Fibroblast of pulmonary artery (primary cell): ENCODE measurements around the gene CASTOR1.

Experiments used
- DNase-seq: peaks from one replicate; pipeline ENCODE4 v3.0.0-alpha.2; 2010; ENCODE audit warnings: low read depth
- H3K4me3 ChIP-seq: replicated peaks from 2 replicates; pipeline ENCODE4 v1.5.1; 2011; ENCODE audit warnings: low read depth, mild to moderate bottlenecking, control low read depth, low read length, moderate library complexity
- TF ChIP-seq, protein P1 (sequence below): IDR thresholded peaks from 2 replicates; pipeline ENCODE4 v1.5.1; 2011; ENCODE audit warnings: mild to moderate bottlenecking, control low read depth, low read length, inconsistent platforms; ENCODE audit errors: missing control alignments

The CASTOR1 gene

DNA sequence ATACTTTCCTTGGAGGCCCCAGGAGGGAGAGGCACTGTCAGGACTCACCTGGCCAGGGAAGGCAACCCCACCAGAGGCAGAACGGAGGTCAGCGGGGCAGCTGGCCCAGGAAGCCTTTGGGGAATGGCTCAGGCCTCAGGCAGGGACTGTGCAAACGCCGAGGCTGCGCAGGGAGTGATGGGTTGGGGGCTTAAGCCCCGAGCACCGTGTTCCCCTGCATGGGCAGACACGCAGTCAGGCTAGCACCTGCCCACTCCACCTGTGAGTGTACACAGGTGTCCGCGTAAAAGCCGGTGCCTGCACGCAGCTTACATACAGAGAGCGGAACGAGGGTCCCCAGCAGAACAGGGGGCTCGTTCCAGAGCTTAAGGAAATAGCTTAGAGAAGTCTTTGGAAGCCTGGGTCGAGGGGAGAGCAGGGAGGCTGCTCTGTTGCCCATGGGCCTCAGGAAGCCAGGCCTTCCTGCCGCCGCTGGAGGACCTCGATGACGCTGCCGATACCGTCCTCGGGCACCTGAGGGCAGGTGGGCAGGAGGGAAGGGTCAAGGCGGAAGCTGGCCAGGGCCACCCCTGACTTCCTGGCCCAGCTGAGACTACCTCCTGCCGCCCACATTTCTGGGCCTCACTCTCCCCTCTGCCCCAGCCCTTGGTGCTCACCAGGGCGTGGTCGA, 4.0 kb downstream of the CASTOR1 start:
- DNase-seq = no peak
- TF ChIP-seq, protein P1, sequence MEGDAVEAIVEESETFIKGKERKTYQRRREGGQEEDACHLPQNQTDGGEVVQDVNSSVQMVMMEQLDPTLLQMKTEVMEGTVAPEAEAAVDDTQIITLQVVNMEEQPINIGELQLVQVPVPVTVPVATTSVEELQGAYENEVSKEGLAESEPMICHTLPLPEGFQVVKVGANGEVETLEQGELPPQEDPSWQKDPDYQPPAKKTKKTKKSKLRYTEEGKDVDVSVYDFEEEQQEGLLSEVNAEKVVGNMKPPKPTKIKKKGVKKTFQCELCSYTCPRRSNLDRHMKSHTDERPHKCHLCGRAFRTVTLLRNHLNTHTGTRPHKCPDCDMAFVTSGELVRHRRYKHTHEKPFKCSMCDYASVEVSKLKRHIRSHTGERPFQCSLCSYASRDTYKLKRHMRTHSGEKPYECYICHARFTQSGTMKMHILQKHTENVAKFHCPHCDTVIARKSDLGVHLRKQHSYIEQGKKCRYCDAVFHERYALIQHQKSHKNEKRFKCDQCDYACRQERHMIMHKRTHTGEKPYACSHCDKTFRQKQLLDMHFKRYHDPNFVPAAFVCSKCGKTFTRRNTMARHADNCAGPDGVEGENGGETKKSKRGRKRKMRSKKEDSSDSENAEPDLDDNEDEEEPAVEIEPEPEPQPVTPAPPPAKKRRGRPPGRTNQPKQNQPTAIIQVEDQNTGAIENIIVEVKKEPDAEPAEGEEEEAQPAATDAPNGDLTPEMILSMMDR = no peak

GRCh38 chr22:30284666-30285065, 4.6 kb downstream of the CASTOR1 start:
- TF ChIP-seq, protein P1 = no peak
- no peak for DNase-seq
- no peak overlapping the region for H3K4me3 ChIP-seq

More for the DNA sequence above, 4.0 kb downstream of the CASTOR1 start:
- no peak overlapping the region for H3K4me3 ChIP-seq

GRCh38 chr22:30284172-30284571, 5.1 kb downstream of the CASTOR1 start:
- no peak for DNase-seq
- TF ChIP-seq, protein P1 = no peak
- no peak overlapping the region for H3K4me3 ChIP-seq

DNA sequence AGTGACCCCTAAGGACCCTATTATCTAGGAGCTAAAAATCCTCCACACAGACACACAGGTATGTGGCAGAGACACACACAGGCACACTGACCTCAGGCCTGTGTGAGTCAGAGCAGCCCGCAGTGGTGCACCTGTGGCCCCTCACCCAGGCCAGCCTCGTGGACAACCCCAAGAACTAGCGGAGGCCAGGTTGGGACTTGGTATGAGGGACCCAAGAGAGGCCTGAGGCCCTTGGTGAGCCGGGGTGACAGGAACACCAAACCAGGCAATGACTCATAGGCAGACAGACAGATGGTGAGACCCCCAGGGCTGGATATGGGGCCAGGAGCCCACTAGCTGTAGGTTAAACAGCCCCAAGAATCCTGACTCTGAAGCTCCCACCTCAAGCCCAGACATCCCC, 6.0 kb downstream of the CASTOR1 start:
- TF ChIP-seq, protein P1 = no peak
- no peak overlapping the region for H3K4me3 ChIP-seq
- no peak for DNase-seq

- DNase-seq = no peak
- H3K4me3 ChIP-seq = no peak overlapping the region
Observed at GRCh38 chr22:30282616-30283046, 6.7 kb downstream of the CASTOR1 start.

GRCh38 chr22:30280505-30280904, 8.8 kb downstream of the CASTOR1 start:
- TF ChIP-seq, protein P1 = no peak
- no peak for DNase-seq
- no peak overlapping the region for H3K4me3 ChIP-seq

More at GRCh38 chr22:30282616-30283046, 6.7 kb downstream of the CASTOR1 start:
- TF ChIP-seq, protein P1 = no peak

DNA sequence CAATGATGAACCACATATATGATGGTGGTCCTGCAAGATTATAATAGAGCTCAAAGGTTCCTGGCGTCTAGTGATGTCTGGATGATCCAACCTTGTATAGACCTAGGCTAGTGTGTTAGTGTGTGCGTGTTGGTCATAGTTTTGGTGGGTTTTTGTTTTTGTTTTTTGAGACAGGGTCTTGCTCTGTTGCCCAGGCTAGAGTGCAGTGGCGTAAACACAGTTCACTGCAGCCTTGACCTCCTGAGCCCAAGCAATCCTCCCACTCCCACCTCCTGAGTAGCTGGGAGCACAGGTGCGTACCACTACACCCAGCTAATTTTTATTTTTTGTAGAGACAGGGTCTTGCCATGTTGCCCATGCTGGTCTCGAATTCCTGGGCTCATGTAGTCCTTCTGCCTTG, 9.4 kb downstream of the CASTOR1 start:
- no peak overlapping the region for H3K4me3 ChIP-seq
- TF ChIP-seq, protein P1 = no peak
- DNase-seq = no peak
